ENCODE measurements around the gene KANK2. TPM values are rescaled to one million over a fixed set of nuclear protein-coding genes. Genes with fewer than 3 reads are reported as not detected.
A peak's percentile ranks its signal among the peaks of the same experiment; 100 is the strongest.

Gene KANK2
- polyA plus RNA-seq, 1 of the 3 experiments (the other 2 are of a cell fraction): 92.4 TPM

GRCh38 chr19:11142528-11143171 lies 54.7 kb downstream of the KANK2 start (continued):
- TF ChIP-seq MXI1 (IDR thresholded peaks at IDR 0.05; ENCODE audit: low read depth, low read length): no peak
- peak; percentile 50; the same call in 1 of the 2 replicates for TF ChIP-seq TAF1 (IDR thresholded peaks at IDR 0.05; ENCODE audit: borderline replicate concordance, low read depth, low read length)
- peak in 1 of 2 experiments; percentile 74; a peak in 2 of 4 replicates for TF ChIP-seq EP300 (IDR thresholded peaks at IDR 0.05; ENCODE audit: borderline replicate concordance in 1 of 2, low read depth in 1 of 2, low read length in 1 of 2)
- peak; percentile 49; the same call in 1 of the 2 replicates for TF ChIP-seq RCOR1 (IDR thresholded peaks at IDR 0.05; ENCODE audit: low read length)
- no peak; the same call in none of the 2 replicates for TF ChIP-seq MAX (IDR thresholded peaks at IDR 0.05; ENCODE audit: low read depth)
- TF ChIP-seq ELF1 (IDR thresholded peaks at IDR 0.05): 0 out of 2 replicates have a peak, but pooled peaks have one; percentile 23
- no peak for TF ChIP-seq USF2 (IDR thresholded peaks at IDR 0.05; ENCODE audit: borderline replicate concordance, low read depth, low read length)
- TF ChIP-seq, protein P1, sequence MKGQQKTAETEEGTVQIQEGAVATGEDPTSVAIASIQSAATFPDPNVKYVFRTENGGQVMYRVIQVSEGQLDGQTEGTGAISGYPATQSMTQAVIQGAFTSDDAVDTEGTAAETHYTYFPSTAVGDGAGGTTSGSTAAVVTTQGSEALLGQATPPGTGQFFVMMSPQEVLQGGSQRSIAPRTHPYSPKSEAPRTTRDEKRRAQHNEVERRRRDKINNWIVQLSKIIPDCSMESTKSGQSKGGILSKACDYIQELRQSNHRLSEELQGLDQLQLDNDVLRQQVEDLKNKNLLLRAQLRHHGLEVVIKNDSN (IDR thresholded peaks at IDR 0.05; ENCODE audit: borderline replicate concordance, low read depth): no peak
- no peak for TF ChIP-seq RAD21 (IDR thresholded peaks at IDR 0.05; ENCODE audit: low read length)

DNA sequence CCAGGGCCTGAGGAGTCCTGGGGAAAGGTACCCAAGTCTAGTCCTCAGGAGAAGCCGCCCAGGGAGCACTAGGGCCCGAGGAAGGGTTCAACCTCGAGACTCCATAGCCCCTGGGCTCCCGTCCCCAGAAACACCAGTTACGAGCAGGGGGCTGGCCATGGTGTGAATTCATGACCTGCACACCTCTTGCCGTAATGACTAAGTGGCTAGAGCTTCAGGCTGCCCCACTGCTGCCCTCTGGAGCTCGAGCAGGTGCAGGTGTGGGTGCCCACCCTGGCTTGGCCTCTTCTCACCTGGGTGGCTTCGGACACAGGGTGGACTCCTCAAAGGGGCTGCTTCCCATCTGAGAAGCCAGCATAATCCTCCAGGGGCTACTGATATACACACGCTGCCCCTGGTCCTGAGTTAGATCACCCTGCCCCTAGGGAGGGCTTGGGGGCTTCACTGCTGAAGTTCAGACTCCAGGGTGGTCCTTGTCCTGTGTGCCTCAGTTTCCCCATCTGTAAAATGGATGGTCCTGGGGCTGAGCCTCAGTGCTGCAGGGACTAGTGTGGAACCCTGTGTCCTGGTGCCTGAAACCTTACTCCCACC lies 55.3 kb downstream of the KANK2 start:
- H3K4me1 ChIP-seq (ENCODE audit: control insufficient read depth in 1 of 2, insufficient read depth in 2 of 2, low read depth in 1 of 2, low read length in 1 of 2): peaks cover 34% of the 10 kb centered on the region in 2 experiments; a peak in 3 of 4 replicates
- no peak overlapping the region for H3K4me3 ChIP-seq (ENCODE audit: low read depth in 2 of 2, low read length in 1 of 2)
- H3K9ac ChIP-seq: peak overlapping the region; percentile 19; the same call in 1 of the 2 replicates
- H3F3A ChIP-seq (replicated peaks; ENCODE audit: insufficient read depth): peaks cover 35% of the 10 kb centered on the region
- TF ChIP-seq REST (IDR thresholded peaks at IDR 0.05; ENCODE audit: low read depth, low read length) (no peak), FOXM1 (IDR thresholded peaks at IDR 0.05; ENCODE audit: low read depth) (no peak), MAX (IDR thresholded peaks at IDR 0.05; ENCODE audit: low read depth) (no peak), YY1 (IDR thresholded peaks at IDR 0.05; ENCODE audit: low read depth) (no peak), FOXJ3 (CRISPR knock-in tag; IDR thresholded peaks at IDR 0.05) (no peak), TCF12 (IDR thresholded peaks at IDR 0.05) (no peak), JUND (IDR thresholded peaks at IDR 0.05) (no peak), NRF1 (IDR thresholded peaks at IDR 0.05; ENCODE audit: low read depth, low read length) (no peak)
- TF ChIP-seq, protein P2, sequence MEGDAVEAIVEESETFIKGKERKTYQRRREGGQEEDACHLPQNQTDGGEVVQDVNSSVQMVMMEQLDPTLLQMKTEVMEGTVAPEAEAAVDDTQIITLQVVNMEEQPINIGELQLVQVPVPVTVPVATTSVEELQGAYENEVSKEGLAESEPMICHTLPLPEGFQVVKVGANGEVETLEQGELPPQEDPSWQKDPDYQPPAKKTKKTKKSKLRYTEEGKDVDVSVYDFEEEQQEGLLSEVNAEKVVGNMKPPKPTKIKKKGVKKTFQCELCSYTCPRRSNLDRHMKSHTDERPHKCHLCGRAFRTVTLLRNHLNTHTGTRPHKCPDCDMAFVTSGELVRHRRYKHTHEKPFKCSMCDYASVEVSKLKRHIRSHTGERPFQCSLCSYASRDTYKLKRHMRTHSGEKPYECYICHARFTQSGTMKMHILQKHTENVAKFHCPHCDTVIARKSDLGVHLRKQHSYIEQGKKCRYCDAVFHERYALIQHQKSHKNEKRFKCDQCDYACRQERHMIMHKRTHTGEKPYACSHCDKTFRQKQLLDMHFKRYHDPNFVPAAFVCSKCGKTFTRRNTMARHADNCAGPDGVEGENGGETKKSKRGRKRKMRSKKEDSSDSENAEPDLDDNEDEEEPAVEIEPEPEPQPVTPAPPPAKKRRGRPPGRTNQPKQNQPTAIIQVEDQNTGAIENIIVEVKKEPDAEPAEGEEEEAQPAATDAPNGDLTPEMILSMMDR (IDR thresholded peaks at IDR 0.05): peak; percentile 20
- peak overlapping the region; percentile 92; the same call in 1 of the 2 replicates for H3K4me2 ChIP-seq
- 40% methylated on average over 1 of the region's 9 CpGs for WGBS (ENCODE audit: low lambda C conversion rate)
- H3K79me2 ChIP-seq (ENCODE audit: insufficient read depth): no peaks in the 10 kb centered on the region
- DNase-seq: no peak
- ChIA-PET CTCF (interaction anchor here (1.1 to 1.5 kb wide), 3 partner anchors 22 to 205 kb away, joined by 3 to 4 read pairs (median 4); no protein-coding TSS in a partner anchor), POLR2A (no interaction called here)
- H3K9me3 ChIP-seq: no peaks in the 10 kb centered on the region
- no peaks in the 10 kb centered on the region for H4K20me1 ChIP-seq (ENCODE audit: insufficient read depth)
- no peaks in the 10 kb centered on the region for H3K9me2 ChIP-seq
- peaks cover 0 to 4% of the 10 kb centered on the region in 2 experiments for H3K36me3 ChIP-seq (replicated peaks in 1 of 2; ENCODE audit: control insufficient read depth in 1 of 2, insufficient read depth in 2 of 2, low read length in 1 of 2)
- peak overlapping the region; percentile 68 to 100 for H3K27ac ChIP-seq (ENCODE audit: low read depth in 2 of 2, low read length in 1 of 2)
- no peaks in the 10 kb centered on the region for H3K27me3 ChIP-seq (ENCODE audit: insufficient read depth)
- no peak overlapping the region for H2AFZ ChIP-seq (ENCODE audit: low read depth)

Measured in SK-N-SH (cell line).